HK-2 (cell line): ENCODE measurements around the gene BRAF.
"Not testable (repeated sequence)": the region's sequence is repeated elsewhere in the genome, so short reads cannot be mapped to it uniquely, and the experiment has no call there.

Source experiments
- DNase-seq: peaks from one replicate; pipeline ENCODE4 v3.0.0-alpha.2; 2018; ENCODE audit not compliant: unreplicated experiment

Gene BRAF

GRCh38 chr7:140771826-140772225 lies 152.9 kb downstream of the BRAF start:
- DNase-seq = no peak

DNA sequence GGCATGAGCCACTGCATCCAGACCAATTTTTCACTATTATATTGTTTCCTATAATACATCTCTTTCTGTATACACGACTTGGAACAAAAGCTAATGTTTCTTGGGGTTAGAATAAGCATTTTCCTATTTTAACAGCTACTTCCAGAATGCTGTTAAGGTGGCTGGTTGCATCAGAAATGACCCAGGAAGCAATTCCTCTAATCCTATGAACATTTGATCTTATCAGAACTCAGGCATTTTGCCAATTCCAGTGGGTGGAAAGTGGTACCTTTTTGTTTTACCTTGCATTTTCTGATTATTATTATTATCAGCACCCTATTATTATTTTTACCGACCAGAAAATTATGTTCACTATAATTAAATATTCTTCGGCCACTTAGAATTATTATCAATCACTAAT lies 154.9 kb downstream of the BRAF start:
- no peak for DNase-seq

DNA sequence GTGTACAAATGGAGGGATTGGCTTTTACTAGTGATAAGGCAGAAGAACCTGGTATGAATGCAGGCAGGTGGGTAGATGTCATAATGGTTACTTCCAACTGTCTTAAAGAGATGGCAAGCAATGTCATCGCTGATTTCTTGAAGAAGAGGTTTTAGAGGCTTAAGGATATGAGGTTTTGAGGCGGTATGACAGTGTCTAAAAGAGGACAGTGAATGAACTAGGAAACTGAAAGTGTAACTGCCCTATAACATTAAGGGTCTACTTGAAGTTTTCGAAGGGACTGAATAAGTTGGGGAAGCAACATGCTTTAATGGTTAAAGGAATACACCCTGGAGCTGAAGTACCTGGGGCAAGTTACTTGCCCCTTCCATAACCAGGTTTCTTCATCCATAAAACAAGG lies 157.3 kb downstream of the BRAF start:
- DNase-seq = no peak

- DNase-seq = not testable (repeated sequence)
Measured at GRCh38 chr7:140765441-140765840, 159.3 kb downstream of the BRAF start.

GRCh38 chr7:140763166-140763565 lies 161.6 kb downstream of the BRAF start:
- not testable (repeated sequence) for DNase-seq

- DNase-seq = not testable (repeated sequence)
Measured at GRCh38 chr7:140761375-140761774, 163.4 kb downstream of the BRAF start.

- no peak for DNase-seq
Measured at GRCh38 chr7:140754506-140754905, 170.2 kb downstream of the BRAF start.

DNA sequence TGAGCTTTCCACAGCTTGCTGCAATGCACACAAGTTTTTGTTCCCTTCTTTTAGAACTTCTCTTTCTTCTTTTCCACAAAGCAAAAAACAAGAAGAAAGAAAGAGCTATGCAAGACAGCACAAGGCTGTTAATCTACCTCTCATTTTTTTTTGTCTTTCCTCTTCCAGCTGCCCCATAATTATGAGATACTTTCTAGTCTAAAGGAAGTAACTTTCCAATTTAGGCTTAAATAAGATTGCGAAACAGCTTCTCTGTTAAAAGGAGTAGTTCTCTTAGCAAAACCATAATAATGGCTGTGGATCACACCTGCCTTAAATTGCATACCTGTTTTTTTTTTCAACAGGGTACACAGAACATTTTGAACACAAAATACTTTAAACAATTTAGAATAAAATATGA lies 172.2 kb downstream of the BRAF start:
- DNase-seq = no peak

- no peak for DNase-seq
Measured at GRCh38 chr7:140746751-140747150, 178.0 kb downstream of the BRAF start.

DNA sequence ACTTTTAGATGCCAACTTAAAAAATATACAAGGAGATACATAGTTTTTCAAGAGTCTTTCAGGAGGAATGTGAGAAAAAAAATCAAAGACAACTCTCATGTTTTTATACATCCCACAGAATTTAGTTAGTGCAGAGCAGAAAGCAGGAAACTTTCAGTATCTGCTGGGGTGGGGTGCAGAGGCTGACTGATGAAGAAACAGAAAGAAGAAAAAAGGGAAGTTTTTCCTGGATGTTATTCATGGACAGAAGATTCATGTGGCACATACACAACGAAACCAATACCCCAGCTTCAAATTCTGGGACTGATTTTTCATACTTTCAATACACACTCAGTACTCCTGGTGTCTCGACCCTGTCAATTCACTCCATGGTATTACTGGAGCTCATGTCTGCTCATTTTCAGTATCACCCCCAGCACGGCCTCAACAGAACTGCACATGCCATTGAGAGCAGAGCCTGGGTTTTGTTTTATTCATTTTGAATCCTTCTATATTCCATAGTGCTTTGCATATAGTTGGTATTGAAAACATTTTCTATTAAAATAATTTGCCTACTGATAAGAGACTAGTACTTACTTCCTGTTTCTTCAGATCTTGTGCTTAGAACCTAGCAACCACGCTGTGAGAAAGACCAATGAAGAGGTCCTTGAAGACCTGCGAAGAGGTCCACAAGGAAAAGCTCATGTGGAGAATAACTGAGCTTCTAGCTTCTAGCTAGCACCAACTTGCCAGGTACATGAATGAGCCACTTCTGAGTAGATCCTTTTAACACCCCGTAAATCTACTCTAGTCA lies 179.3 kb downstream of the BRAF start:
- DNase-seq = no peak

DNA sequence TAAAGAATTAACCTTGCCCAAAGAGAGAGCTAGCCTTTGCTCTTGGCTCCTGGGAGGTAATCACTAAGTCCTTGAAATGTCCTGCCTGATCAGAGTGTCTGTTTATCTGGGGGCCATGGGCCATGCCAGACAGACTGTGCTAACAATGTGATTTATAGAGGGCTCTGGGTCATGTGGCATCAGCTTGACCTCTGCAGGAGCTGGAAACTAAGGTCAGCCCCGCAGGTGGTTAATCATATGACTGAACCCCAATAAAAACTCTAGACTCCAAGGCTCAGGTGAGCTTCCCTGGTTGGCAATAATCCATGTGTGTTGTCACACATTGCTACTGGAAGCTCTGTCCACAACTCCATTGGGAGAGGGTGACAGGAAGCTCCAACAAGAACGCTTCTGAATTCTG lies 180.7 kb downstream of the BRAF start:
- no peak for DNase-seq

DNA sequence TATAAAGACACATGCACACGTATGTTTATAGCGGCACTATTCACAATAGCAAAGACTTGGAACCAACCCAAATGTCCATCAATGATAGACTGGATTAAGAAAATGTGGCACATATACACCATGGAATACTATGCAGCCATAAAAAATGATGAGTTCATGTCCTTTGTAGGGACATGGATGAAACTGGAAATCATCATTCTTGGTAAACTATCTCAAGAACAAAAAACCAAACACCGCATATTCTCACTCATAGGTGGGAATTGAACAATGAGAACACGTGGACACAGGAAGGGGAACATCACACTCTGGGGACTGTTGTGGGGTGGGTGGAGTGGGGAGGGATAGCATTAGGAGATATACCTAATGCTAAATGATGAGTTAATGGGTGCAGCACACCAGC lies 181.5 kb downstream of the BRAF start:
- DNase-seq = not testable (repeated sequence)

DNA sequence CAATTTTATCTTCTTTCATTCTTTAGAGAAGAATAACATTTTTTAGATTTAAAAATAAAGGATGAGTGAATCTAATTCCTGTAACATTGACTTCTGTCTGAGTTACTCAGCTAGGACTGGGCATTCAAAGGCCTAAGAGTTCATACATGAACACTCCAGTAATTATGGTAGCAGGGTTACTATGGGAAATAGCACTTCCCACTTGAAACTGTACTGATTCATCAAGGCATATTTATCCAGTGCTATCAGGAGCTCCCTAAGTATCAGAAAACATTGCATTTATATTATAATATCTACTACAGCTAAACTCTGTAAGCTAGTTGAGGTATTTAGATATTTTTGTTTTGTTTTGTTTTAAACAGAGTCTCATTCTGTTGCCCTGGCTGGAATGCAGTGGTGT lies 186.4 kb downstream of the BRAF start:
- no peak for DNase-seq

DNA sequence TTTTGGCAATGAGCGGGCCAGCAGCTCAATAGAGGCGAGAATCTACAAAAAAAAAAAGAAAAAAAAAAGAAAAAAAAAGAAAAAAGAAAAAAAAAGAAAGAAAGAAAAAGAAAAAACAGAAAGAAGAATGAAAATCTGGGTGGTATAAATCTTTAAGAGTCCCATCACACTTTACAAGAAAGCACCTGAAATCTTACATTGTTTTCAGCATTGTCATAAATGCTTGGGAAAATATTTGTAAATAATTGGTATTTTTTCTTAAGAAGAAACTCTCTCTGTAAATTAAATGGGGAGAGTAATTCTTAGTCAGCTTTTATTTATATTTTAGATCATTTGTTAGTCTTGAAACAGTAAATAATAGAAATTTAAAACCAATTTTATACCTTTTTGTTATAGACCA lies 190.0 kb downstream of the BRAF start:
- DNase-seq = no peak

DNA sequence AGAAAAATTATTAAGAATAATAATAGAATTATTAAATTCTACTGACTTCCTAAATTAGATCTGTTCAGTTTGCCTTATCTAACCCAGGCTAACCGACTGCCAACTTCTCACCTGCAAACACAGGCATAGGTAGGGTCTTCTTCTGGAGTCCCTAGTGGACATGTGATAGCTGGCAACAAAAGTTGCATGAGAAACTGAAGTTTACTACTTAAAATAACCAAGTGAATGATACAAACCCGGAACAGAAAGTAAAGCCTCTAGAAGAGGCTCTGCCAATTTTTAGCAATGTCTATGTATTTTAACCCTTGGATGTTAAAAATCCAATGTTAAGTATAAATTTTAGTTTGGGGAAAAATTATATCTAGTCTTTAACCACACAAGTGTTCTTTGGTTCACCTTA lies 190.6 kb downstream of the BRAF start:
- DNase-seq = no peak

DNA sequence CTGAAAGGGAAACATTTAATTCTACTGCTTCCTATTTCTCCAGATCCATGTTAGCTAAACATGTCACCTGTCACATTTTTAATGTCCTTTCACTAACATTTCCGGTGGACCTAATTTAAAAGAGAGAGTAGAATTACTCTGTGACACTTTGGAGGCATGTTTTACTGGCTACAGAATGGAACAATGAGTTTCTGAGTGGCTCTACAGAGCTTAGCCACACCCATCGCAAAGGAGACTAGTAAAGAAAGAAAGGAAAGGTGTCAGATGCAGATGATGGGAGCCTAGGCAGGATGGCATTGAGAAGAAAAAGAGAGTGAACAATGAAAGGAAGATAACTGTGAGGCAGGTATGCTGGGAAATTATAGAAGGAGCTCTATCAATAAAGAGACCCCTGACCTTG lies 192.3 kb downstream of the BRAF start:
- no peak for DNase-seq

DNA sequence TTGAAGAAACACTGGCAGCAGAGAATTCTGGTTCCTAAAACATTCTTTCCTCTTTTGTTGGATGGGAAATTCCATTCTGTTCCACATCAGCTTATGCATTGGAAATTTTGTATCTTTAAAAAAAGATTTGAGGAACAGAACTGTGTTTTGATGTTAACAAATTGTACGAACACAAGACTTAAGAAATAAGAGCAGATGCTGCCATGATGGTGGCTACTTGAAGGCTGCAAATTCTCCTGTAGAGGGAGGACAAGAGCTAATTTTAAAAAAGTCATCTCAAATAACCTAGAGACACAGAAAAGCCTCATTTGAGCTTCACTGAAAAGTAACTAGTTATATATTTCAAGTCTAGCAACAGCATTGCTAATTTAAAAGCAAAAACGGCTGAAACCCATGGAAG lies 198.4 kb downstream of the BRAF start:
- DNase-seq = no peak

GRCh38 chr7:140724706-140725105 lies 200.0 kb downstream of the BRAF start:
- no peak for DNase-seq

DNA sequence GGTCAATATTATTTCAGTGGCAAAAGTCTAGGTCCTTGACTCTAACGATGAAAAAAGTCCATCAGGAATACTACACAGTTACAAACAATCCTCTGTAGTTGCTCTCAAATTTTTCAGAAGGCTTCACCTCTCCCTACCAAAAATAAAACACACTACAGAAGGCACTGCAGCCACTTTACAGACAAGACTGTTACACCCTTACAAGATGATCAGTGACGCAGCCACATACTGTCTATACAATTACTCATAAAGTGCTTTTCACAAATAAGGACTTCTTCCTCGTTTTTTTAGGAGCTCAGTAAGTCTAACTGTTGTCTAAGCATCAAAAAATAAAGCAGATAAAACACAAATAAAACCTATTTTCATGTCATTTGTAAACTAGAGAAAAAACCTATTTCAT lies 201.2 kb downstream of the BRAF start:
- DNase-seq = no peak

DNA sequence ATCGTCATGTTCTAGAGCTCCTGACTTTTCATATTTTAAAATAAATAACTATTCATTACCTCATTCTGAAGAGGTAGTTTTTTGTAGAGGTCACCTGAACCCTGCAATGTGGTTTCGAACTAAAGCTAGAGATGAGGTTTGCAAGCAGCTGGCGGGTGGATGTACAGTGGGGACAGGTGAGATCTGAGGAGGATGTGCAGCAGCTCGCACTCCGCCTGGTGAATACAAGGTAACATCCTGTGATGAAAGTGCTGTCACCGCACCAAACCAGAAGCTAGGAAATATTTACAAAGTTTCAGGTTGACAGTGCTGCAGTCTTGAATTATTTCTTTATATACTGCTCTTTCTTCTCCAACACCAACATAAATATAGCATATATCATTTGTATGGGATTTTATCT lies 201.7 kb downstream of the BRAF start:
- no peak for DNase-seq

DNA sequence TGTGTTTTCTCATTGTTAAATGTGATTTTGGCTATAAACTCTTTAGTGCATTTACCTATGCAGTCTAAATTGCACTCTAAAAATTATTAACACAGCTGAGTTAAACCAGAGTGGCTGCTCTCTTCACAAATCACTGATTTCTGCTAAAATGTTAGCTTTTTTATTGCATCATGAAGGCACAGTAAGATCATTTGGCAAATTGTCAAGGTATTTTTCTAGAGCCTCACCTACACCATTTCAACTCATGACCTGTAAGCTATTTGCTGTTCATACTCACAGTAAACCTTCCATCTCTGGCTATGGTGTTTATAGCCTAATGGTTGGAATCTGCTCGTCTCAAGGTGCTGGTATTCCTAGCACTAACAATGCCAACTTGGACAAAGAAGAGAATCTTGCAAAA lies 202.5 kb downstream of the BRAF start:
- DNase-seq = no peak

- no peak for DNase-seq
Measured at GRCh38 chr7:140719721-140720120, 205.0 kb downstream of the BRAF start.

- DNase-seq = no peak
Measured at GRCh38 chr7:140714331-140715040, 210.2 kb downstream of the BRAF start.
